Activated CD4-positive, alpha-beta T cell treated with anti-CD3 and anti-CD28 coated beads, Interleukin-2, amount 50 U/mL, for 4 hours (primary cell): ENCODE data around the gene SPINT2.
"Not testable (repeated sequence)": the region's sequence is repeated elsewhere in the genome, so short reads cannot be mapped to it uniquely, and the experiment has no call there.

Experiments used
- DNase-seq, 2 experiments: peaks; one replicate each; pipeline ENCODE4 v3.0.0-alpha.2; 2020

Gene SPINT2

DNA sequence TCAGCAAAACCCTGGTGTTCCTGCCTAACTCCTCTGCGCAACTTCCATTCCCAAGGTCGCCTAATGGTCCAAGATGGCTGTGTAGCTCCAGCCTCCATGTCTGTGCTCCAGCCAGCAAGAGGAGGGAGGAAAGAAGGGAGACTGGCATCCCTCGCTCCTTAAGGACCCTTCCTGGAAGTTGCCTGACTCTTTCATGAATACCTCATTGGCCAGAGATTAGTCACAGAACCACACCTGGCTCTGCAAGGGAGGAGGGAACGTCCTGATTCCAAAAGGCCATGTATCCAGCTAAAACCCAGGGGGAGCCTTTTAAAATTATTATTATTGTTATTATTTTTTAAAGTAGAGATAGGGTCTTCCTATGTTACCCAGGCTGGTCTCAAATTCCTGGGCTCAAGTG, 60.1 kb downstream of the SPINT2 start:
- DNase-seq = no peak

DNA sequence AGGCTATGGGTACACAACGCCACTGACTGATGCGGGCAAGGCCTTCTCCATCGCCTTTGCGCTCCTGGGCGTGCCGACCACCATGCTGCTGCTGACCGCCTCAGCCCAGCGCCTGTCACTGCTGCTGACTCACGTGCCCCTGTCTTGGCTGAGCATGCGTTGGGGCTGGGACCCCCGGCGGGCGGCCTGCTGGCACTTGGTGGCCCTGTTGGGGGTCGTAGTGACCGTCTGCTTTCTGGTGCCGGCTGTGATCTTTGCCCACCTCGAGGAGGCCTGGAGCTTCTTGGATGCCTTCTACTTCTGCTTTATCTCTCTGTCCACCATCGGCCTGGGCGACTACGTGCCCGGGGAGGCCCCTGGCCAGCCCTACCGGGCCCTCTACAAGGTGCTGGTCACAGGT, 62.2 kb downstream of the SPINT2 start:
- DNase-seq = no peak

DNA sequence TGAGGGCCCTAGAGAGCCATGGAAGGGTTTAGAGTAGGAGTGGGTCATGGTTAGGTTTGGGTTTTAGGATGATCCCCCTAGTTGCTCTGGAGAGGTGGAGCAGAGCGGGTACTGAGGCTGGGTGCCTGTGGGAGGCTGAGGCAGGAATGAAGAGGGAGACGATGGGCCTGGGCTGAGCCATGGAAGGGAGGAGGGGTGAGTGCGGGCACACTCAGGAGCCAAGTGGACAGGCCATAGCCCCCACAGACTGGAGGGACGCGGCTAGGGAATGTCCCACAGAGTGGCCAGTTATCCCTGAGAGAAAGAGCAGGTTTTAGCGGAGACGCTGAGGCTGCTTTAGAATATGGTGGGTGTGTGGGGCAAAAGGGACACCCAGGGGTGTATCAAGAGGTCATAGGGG, 65.3 kb downstream of the SPINT2 start:
- DNase-seq = no peak

DNA sequence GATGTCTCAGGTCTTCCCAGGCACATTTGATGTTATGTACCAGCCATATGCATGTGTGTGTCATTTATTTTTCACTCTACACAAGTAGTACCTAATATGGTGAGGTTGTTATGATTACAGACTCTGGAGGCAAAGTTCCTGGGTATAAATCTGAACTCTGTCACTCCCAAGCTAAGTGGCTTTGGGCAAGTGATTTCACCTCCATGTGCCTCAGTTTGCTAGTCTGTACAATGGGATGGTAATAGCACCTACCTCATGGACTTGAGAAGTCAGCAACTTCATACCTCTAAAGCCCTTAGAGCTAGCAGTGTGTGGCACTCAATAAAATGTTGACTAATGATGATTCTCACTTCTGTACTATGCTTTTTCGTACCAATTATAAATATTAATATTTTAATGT, 67.4 kb downstream of the SPINT2 start:
- no peak for DNase-seq

DNA sequence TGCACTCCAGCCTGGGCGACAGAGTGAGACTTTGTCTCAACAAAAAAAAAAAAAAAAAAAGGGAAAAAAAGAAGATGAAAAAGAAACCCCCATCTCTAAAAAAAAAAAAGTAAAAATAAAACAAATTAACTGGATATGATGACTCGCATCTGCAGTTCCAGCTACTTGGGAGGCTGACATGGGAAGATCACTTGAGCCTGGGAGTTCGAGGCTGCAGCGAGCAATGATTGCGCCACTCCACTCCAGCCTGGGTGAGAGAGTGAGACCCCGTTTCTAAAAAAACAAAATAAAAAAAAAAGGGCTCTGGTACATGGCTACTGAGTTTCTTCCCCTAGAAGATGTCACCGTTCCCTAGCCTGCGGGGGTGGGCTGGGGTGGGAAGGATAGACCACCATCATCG, 68.9 kb downstream of the SPINT2 start:
- no peak for DNase-seq

DNA sequence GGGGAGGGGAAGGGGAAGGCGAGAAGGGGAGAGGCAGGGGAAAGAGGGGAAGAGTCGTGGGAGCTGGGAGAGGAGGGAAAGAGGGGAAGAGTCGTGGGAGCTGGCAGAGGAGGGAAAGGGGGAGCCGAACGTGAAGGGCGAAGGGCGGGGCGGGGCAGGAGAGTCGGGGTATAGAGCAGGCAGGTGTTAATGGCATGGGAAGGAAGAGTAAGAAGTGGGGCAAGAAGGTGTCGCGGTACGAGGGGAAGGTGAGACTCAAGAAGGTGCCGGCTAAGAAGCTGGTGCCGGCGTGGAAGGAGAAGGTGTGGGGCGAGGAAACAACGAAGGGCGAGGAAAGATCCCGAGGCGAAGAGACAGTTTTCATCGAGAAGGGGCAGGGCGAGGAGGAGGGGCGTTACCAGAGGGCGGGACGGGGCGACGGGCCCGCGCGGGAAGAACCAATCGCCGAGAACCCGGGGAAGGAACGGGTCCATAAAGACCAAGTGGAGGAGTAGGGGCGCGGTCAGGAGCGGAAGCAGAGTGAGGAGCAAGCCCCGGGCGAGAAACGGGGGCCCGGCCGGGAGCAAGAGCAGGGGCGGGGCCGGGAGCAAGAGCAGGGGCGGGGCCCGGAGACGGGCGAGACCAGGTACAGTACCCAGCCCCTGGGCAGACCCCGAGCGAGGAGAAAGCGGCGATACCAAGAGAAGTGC, 71.7 kb downstream of the SPINT2 start:
- peak; percentile 93 to 94 for DNase-seq

DNA sequence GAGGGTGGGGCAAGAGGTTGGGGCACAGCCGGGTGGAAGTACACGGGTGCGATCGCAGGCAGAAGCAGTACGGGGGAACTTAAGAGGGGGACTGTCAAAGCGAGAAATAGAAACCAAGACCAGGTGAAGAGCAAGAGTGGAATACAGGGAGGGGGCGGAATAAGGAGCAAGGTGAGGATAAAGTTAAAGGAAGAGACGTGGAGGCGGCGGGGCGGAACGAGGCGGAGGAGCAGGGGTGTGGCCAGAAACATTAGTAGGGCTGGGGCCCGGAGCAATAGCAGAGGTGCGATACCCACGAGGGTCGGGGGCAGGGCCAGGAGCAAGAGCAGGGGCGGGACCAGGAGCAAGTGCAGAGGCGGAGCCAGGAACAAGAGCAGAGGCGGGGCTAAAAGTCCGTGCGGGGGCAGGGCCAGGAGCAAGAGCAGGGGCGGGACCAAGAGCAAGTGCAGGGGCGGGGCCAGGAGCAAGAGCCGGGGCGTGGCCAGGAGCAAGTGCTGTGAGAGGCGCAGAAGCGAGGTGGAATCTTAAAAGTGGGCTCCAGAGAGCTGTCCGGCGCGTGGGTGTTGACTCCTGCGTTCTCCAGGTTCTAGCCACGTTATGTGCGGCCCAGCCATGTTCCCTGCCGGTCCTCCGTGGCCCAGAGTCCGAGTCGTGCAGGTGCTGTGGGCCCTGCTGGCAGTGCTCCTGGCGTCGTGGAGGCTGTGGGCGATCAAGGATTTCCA, 72.4 kb downstream of the SPINT2 start:
- DNase-seq = peak; percentile 93 to 94

DNA sequence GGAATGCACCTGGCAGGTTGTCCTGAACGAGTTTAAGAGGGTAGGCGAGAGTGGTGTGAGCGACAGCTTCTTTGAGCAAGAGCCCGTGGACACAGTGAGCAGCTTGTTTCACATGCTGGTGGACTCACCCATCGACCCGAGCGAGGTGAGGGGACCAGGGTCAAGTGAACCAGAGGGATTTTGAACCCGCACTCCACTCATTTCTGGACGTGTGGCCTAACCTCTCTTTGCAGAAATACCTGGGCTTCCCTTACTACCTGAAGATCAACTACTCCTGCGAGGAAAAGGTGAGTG, 72.9 kb downstream of the SPINT2 start:
- DNase-seq = no peak

DNA sequence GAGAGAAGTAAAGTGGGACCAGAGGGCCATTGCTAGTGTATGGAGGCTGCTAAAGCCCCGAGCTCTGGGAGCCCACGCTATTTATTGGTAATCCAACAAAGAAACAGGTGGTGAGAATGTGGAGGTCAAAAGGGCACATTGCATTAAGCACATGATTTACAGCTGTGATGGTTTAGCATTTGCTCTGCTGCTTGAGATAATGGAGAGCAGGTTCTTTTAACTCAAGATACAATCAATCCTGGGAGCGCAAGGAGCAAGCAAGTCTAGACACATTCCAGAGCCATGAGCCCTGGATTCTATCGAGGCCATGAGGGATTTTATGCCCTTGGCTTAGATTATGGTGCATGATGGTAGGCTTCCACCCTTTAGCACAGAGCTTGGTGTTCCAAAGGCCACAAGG, 74.6 kb downstream of the SPINT2 start:
- not testable (repeated sequence) for DNase-seq

DNA sequence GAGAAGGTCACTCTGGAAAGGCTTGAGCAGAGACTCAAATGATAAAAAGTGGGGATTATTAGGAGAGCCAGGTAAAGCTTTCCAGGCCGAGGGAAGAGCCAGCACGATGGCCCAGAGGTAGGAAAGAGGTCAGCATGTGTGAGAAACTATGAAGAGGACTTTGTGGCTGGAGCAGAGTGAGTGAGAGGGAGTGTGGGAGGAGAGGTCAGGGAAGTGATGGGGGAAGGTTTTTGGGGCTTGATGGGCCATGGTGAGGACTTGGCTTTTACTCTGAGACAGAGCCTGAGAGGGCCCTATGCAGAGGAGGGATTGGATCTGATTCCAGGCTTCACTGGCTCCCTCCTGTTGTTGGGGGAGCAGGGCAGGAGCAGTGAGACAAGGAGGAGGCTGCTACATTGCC, 76.6 kb downstream of the SPINT2 start:
- no peak for DNase-seq
